Right lobe of liver (tissue), 4 donors: ENCODE results near the gene MCAM.

Source experiments
- CTCF ChIP-seq, 4 donors: fragments of 200-600 bp in 3 of 4; fragments of 450-650 bp in 1 of 4; IDR thresholded peaks; one replicate each; pipeline versions ENCODE4 v1.5.1 to v1.8.0; 2016 to 2022; ENCODE audit warnings: antibody characterized with exemption in 4 of 4, mild to moderate bottlenecking in 2 of 4
- POLR2A ChIP-seq: fragments of 450-650 bp; IDR thresholded peaks from one replicate; pipeline ENCODE4 v1.6.1; 2017; ENCODE audit warnings: antibody characterized with exemption, mild to moderate bottlenecking
- donor health status: DM: no; HTN: no; CAD: no.
- donor health status: DM: no; HTN: no; CAD: no.
- donor health status: DM: no; HTN: yes; CAD: no.

- no peak for TF ChIP-seq CTCF (IDR thresholded peaks at IDR 0.05)
- TF ChIP-seq POLR2A, result peak; percentile 21
These were observed 4.0 kb upstream of the MCAM start for GRCh38 chr11:119320776-119321524.
